SK-N-DZ (cell line): ENCODE data around the gene TMEM45B.
"Not testable (repeated sequence)": the region's sequence is repeated elsewhere in the genome, so short reads cannot be mapped to it uniquely, and the experiment has no call there.

Experiments
- DNase-seq: peaks from one replicate; pipeline ENCODE4 v3.0.0-alpha.2; 2015; ENCODE audit warnings: low spot score

Gene TMEM45B

GRCh38 chr11:129808241-129808640, 7.4 kb upstream of the TMEM45B start:
- DNase-seq = not testable (repeated sequence)

DNA sequence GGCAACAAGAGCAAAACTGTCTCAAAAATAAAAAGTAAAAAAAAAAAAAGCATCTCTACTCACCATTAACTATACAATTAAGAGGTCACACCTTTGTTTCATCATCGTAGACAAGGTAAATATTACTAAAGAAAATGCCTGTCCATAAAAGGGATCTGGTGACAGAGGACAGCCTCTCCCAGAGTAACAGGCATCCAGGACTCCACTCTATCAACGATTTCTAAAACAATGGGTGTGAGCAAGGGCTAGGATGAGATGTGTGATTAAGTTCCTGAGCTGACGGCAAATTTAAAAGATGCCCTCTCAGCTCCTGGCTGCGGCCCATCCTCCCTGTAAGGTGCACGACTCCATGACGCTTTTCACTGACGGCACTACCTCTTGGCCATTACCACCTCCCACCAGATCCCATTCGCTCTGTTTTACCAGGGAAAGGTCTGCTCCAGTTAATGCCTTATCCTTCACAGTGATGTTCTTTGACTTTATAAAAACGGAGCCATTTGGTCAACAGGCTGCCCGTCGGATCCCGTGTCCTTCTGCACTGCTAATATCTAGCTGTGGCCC, 2.3 kb upstream of the TMEM45B start:
- no peak for DNase-seq

DNA sequence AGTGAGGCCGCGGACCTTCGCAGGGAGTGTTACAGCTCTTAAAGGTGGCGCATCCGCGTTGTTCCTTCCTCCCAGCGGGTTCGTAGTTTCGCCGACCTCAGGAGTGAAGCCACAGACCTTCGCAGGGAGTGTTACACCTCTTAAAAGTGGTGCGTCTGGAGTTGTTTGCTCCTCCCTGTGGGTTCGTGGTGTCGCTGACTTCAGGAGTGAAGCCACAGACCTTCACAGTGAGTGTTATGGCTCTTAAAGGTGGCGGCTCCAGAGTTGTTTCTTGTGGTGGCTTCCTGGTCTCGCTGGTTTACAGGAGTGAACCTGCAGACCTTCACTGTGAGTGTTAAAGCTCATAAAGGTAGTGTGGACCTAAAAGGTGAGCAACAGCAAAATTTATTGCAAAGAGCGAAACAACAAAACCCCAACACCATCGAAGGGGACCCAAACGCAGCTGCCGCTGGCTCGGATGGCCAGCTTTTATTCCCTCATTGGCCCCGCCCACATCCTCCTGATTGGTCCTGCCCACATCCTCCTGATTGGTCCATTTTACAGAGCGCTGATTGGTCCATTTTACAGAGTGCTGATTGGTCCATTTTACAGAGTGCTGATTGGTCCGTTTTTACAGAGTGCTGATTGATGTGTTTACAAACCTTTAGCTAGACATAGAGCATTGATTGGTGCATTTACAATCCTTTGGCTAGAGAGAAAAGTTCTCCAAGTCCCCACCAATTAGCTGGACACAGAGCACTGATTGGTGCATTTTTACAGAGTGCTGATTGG, 1.2 kb upstream of the TMEM45B start:
- no peak for DNase-seq

- DNase-seq = no peak
Measured at GRCh38 chr11:129817534-129818051, 1.9 kb downstream of the TMEM45B start.

GRCh38 chr11:129818236-129818635, 2.6 kb downstream of the TMEM45B start:
- not testable (repeated sequence) for DNase-seq

- no peak for DNase-seq
Measured at GRCh38 chr11:129819237-129819636, 3.6 kb downstream of the TMEM45B start.

- DNase-seq = not testable (repeated sequence)
Measured at GRCh38 chr11:129820228-129820627, 4.6 kb downstream of the TMEM45B start.

DNA sequence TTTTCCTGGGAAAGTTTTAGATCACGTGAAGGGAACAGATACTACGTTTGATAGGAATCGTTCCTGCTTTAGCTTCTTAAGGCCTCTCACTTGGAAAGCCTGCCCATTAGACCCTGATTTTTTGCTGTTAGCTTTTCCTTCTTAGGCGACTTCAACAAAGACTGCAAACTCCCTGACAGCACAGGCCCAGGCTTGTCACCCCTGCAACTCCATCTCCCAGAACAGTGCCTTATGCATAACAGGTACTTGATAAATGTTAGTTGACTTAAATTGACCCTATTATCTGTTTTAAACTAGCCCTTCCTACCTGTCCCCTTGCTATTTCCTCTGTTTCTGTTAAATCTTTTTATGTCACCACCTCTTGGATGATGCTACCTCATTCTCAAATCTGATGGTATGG, 7.6 kb downstream of the TMEM45B start:
- DNase-seq = not testable (repeated sequence)

GRCh38 chr11:129823799-129824198, 8.2 kb downstream of the TMEM45B start:
- DNase-seq = not testable (repeated sequence)

- DNase-seq = no peak
Measured at GRCh38 chr11:129825380-129825779, 9.7 kb downstream of the TMEM45B start.

DNA sequence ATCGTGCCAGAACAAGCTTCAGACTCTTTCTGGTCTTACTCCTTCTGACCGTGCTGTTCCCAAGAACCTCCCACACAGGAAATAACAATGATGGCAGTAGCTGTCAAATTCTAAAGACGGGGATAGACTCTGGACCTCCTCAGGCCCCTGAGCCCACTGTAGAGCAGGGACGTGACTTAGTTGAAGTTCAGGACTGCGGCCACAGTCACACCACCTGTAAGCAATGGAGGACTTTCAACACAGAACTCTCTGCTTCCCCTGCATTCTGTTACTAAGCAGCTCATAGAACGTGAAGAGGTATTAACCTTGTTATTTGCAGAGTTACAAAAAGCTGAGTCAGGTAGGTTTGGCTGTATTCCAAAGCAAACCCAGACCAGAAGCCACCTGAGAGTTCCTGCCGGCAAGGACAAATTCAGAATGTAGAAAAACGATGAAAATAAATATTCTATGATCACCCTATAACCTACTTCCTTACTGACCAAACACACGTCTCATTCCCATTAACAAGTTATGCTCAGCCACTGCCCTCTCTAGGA, 12.7 kb downstream of the TMEM45B start:
- DNase-seq = no peak

DNA sequence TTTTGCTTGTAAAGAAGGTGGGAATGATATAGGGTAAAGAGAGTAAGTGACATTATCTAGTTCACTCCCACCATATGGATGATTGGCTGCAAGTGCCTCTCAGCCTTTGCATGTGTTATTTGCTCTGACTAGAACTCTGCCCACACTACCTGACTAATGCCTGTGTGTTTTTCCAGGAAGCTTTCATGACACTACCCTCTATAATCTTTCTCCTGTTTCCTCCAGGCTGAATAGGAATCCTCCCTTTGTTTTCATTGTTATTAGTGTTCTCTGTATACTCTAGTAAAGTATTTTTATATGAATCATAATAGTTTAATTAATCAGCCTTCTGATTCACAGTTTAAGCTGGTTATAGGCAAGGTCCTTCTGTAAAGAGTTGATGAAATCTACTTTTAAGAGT, 13.8 kb downstream of the TMEM45B start:
- DNase-seq = not testable (repeated sequence)

DNA sequence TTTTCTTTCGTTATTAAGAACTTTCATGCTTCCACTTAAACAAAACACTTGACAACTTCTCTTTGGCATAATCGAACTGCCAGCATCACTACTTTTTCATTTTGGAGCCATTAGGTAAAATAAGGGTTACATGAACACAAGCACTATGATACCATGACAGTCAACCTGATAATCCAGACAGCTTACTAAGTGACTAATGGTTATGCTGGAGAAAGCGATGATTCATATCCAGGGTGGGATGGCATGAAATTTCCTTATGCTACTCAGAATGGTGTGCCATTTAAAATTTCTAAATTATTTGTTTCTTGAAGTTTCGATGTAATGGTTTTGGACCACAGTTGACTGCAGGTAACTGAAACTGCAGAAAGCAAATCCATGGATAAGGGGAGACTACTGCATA, 15.6 kb downstream of the TMEM45B start:
- not testable (repeated sequence) for DNase-seq

GRCh38 chr11:129833260-129833659, 17.6 kb downstream of the TMEM45B start:
- not testable (repeated sequence) for DNase-seq

DNA sequence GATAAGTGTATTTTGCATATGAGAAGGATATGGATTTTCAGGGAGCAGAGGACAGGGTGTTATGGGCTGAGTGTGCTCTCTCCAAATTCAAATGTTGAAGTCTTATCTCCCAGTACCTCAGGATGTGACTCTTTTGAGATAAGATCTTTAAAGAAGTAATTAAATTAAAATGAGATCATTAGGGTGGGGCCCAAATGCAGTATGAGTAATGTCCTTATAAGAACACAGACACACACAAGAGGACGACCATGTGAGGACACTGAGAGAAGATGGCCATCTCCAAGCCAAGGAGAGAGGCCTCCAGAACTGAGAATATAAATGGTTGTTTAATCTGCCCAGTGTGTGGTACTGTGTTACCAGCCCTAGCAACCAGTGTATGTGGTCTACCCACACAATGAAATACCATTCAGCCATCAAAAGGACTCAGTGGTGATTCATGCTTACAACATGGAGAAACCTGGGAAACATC, 20.8 kb downstream of the TMEM45B start:
- not testable (repeated sequence) for DNase-seq

DNA sequence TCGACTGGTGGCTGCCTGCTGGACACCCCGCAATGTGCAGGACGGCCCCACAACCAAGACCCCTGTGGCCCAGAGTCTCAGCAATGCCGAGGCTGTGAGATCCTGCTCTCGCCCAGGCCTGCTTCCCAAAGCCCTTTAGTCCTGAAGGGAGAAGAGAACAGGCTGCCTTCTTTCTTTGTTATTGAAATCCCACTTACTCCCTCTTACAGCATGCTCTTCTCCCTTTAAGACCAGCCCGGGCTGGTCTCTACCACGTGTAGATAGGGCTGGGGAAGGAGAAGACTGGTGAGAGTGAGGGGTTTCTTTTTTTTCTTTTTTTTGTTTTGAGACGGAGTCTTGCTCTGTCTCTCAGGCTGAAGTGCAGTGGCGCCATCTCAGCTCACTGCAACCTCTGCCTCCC, 21.3 kb downstream of the TMEM45B start:
- no peak for DNase-seq

GRCh38 chr11:129840236-129840635, 24.6 kb downstream of the TMEM45B start:
- no peak for DNase-seq

- no peak for DNase-seq
Measured at GRCh38 chr11:129842138-129842537, 26.5 kb downstream of the TMEM45B start.

DNA sequence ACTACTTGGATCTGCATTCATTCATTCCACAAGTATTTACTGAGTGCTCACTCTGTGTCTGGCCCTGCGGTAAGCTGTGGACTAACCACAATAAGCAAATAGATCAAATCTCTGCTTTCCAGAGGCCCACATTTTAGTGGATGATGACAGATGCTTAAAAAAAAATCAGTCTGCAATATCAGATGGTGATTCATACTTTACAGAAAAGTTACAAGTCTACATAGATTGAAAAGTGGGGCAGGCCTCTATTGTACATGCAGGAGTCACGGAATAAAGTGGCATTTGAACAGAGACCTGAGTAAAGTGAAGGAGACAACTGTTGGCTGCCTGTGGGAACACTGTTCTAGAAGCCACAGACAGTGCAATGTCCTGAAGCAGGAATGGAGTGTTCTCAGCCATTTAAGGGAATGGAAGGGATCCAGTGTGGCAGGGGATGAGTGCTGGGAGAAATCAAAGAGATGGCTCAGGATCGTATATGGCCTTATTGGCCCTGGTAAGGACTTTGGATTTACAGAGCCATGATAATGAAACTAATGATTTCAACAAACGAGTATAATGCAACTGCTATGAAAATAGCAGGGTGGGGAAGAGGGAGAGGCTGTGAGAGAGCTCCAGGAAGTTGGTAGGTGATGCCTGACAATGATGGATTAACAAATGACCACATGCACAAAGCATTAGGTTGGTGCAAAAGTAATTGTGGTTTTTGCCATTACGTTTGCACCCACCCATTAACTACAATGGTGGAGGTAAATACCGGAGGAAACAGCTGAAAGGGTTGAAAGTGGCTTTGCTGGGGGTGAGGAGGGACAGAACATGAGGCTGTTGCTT, 31.1 kb downstream of the TMEM45B start:
- no peak for DNase-seq

GRCh38 chr11:129847361-129847760, 31.7 kb downstream of the TMEM45B start:
- DNase-seq = not testable (repeated sequence)

DNA sequence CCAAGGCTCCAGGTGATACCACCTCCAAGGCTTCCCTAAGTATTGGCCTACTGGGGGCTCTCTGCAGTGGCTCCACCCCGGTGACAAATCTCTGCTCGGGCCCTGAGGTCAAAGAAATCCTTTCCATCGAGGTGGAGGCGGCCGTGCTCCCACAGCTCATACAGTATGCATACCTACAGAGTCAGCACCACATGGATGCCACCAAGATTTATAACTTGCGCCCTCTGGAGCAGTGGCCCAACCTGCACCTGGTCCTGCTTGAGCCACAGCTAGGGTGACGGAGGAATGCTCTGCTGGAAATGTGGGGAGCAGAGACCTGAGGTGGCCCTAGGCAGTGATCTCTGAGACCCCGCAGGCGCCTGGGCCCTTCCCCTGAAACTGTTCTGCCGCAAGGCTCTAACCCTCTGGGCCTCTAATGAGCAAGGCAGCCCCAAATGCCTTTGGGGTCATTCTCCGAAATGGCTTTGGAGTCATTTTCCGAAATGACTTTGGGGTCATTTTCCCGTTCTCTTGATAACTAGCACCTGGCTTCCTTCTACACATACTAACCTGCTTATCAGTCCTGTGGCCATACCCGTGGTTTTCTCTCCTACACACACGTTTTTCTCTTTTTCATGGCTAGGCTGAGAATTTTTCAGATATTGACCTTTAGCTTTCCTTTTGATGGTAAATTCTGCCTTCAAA, 33.9 kb downstream of the TMEM45B start:
- DNase-seq = no peak
